HG03060 (cell line): Measurements from ENCODE around the gene HBZ.
"Not testable (repeated sequence)": the region's sequence is repeated elsewhere in the genome, so short reads cannot be mapped to it uniquely, and the experiment has no call there.

ENCODE experiments used
- ATAC-seq: cut with Tn5 transposase; IDR thresholded peaks from one replicate; pipeline ENCODE4 v1.9.1; 2021; ENCODE audit warnings: low read depth, moderate number of reproducible peaks; ENCODE audit not compliant: unreplicated experiment

HBZ gene

DNA sequence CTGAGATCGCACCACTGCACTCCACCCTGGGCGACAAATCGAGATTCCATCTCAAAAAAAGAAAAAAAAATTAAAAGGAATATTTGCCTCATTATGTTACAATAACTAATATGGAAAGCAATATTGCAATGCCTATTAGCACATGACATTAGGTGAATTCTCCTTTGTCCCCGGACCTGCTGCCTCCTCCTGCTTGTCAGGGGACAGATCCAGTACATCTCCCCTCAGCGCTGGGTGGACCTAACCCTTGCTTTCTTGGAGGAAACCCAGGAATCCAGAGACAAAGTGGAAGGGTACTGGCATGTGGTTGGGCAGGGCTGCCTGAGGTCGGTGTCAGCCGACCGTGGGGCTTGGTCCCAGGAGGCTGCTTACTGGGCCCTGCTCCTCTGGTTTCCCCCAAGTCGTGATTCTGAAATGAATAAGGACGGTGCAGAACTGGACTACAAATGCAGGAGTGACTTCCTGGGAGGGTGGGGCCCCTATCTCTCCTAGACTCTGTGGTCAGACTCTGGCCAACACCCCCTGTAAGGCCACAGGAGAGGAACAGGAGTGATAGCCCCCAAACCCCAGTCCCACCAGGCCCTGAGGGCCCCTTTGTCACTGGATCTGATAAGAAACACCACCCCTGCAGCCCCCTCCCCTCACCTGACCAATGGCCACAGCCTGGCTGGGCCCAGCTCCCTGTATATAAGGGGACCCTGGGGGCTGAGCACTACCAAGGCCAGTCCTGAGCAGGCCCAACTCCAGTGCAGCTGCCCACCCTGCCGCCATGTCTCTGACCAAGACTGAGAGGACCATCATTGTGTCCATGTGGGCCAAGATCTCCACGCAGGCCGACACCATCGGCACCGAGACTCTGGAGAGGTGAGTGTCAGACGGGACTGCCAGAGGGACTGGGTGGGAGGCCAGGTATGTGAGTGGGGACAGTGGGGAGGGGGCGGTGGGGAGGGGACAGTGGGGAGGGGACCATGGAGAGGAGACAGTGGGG is at the start of gene HBZ:
TSS of gene HBZ (plus strand) at position 504 of the 988 bp plus-strand sequence. CDS start at position 770, 266 bp downstream.
- no peak for ATAC-seq

DNA sequence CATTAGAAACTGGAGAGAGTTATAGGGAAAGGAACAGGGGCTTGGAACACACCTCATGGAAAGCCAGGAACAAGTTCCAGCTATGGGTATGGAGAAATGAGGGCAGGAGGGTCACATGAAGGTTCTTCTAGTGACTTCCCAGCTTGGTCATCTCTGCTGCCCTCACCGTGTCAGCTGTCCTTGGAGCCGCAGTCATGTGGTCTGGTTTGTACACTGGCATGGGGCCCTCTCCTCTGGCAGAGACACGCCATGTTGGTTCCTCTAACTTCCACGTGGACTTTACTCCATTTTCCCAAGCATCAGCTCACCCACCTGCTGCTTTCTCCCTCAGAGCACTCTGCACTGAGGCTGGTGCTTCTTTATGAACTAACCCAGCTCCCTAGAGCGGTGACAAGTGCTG is 48.1 kb upstream of the HBZ start:
- ATAC-seq: no peak

DNA sequence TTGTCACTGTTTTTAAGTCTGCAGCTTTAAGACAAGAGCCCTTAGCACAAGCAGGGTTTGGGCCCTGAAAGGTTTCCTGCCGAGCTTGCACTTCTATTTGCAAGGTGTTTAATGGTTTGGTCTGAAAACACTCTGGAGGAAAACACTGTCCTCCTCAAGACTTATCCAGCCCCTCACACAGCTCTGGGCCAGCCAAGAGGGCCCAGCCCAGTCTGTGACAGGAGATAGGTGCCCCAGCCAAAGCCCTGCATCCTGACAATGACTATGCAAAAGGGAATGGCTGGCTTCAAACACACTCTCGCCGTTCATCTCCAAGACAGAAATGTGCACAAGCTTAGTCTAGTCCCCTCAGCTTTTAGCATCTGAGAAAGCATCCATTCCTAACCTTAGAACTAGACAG is 47.5 kb upstream of the HBZ start:
- ATAC-seq: no peak

DNA sequence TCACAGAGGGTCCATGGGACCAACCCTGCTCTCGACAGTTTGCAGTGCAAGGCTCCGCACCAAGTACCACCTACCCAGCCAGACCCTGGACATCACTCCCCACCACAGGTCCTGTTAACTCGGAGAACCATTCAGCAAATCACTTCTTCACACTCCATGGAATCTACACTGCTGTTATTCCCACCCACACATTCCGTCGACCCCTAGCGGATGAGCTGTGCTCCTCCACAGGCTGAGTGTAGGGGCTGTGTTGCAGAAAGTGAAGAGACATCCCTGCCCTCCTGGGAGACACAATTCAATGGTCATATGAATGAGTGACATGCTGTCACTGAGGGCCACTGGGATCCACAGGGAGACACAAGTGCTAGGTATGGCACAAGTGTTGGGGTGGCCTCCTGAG is 46.9 kb upstream of the HBZ start:
- no peak for ATAC-seq

DNA sequence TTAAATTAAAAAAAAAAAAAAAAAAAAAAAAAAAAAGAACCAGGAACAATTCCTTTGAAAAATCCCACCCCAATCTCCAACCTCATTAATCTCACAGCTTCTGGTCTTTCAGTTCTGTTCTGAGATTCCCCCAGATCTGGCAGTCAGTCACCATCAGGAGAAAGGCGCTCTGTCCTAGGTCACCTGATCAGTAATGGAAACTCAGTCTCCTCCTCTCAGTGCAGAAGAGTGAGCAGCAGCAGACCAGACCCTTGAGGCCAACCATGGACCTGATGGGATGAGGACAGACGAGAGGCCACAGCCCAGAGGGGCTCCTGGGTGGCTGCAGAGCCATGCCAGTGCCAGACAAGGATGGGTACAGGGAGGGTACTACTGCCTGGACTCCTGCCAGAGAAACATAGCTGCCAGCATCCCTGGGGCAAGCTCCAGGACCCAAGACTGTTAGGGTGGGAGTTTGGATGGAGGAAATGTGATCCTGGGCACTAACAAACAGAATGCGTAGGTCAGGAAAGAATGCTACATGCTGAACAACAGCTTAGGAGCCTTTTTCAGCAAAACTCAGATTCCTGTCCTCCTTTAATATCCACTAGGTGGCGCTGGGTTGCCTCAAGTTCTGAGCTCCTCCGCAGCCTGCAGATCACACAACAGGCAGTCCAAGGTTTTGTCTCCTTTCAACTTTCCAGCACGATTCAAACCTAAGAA is 45.7 kb upstream of the HBZ start:
- no peak for ATAC-seq

DNA sequence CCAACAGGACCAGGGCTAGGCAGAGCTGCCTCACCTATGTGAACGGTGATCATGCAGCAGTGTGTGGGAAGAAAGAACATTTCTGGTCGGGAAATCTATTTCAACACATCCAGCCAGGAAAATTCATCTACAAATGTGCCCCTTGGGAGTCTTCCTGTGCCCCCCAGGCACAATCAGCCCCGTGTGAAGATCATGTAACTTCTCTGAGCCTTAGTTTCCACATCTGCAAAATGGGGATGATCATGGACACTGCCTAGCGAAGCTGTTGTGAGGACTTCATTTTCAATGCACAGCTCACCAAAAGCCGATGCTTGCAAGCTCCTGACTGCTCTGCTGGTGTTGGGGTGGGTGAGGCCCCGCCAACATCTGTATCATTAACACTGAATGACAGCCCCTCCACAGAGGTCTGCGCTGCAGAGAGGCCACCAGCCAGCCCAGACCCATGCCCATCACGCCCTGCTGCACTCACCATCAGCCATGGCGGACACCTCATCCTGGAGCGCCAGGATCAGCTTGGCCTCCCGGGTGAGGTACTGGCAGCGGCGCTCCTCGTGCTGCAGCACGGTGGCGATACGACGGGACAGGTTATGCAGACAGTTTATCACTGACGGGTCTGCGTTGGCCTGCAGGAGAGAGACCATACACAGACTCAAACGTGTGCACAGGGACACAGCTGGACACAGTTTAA is 40.1 kb upstream of the HBZ start:
- ATAC-seq: no peak

DNA sequence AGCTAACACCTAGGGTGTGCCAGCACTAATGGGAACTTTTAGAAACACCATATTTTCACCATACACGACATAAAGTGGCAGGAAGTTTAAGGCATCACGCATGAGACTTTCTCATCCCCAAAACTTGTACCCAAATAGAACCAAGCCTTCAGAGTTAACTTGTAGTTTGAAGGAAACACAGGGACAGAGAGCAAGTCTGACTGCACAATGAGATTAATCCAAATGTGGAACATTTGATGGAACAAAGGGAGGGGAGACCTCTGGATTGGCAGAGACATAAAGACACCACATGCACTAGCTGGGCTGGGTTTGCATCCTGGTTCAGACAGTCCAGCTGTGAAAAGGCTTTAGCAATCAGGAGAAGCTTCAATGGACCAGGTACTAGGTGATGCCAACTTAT is 38.1 kb upstream of the HBZ start:
- no peak for ATAC-seq

DNA sequence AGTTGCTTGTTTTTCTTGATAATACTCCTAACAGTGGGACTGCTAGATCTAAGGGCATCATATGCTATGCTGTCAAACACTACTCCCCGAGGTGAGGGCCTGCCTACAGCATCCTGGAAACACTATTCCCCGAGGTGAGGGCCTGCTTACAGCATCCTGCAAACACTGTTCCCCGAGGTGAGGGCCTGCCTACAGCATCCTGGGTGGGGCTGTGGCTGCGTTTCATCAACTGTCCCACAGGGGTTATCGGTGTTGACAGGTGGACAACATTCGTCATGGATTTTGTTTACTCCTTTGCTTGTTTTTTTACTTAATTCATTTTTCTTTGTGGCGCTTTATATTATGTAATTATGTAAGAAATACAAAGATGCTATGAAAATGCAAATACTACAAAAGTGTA is 36.4 kb upstream of the HBZ start:
- ATAC-seq: no peak

DNA sequence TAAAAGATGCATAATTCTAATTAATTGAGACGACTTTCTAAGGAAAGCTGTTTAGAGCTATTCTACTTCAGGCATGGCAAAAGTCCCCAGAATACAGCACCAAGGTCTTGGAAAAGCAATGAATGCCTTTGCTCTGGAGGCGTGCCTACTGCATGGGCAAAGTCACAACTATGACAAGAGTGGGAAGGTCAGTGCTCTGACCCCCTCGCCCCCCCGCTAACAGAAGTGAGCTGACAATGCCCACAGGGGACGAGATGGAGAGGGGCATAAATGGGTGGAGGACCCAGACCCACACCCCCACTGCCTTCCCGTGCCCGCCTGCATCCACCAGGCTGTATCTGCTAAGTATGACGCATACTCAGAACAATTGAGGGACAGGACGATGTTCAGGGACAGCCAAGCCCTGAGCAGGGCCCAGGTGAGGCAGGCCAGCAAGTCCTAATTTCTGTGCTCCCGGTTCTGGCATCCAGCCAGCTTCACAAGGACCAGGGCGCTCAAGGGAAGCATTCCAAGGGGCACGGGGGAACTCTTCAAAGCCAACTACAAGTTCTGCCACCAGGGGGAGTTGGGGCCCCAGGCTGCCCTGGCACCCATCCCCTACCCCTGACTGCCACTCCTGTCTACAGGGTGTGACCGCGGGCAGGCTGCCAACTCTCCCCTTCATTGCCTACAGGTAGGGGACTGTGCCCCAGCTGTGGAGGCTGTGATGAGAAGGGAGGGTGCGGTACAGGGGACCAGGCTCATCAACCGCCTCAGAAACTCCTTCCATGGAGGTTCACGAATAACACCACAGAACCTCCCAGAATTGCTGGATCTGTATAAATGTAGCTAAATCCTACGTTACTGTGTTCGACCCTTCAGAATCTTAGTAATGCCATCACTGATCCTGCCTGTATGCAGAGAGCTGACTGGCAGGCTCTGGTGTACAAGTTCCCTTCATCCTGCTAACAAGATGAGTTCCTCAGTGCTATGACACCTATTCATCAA is 34.8 kb upstream of the HBZ start:
- no peak for ATAC-seq

DNA sequence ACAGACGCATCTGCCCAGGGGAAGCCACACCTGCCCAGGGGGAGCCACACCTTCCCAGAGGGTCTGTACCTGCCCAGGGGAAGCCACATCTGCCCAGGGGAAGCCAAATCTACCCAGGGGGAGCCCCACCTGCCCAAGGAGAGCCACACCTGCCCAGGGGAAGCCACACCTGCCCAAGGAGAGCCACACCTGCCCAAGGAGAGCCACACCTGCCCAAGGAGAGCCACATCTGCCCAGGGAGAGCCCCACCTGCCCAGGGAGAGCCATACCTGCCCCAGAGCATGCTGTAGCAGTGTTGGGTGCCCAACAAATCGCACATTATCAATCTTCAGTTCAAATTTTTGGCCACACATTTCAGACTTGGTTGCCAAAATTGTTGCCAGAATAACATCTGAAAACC is 33.6 kb upstream of the HBZ start:
- ATAC-seq: no peak

DNA sequence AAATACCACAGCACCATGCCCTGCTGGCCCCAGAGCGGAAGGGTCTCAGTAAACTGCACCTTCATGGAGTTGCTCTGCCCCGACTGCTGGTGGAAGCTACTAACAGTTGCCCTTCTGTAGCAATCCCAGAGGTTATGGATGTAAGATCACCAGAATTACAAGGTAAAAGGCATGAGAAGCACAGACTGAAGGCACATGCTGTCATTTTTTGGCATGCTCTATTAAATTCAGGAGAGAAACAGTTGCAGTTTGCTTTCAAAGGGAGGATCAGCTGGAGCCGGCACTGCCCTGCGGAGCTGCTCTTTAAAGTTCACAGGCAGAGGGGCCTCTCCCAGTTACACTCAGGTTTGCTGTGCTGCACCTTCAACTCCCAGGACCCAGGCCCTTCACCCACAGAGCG is 33.1 kb upstream of the HBZ start:
- ATAC-seq: no peak

DNA sequence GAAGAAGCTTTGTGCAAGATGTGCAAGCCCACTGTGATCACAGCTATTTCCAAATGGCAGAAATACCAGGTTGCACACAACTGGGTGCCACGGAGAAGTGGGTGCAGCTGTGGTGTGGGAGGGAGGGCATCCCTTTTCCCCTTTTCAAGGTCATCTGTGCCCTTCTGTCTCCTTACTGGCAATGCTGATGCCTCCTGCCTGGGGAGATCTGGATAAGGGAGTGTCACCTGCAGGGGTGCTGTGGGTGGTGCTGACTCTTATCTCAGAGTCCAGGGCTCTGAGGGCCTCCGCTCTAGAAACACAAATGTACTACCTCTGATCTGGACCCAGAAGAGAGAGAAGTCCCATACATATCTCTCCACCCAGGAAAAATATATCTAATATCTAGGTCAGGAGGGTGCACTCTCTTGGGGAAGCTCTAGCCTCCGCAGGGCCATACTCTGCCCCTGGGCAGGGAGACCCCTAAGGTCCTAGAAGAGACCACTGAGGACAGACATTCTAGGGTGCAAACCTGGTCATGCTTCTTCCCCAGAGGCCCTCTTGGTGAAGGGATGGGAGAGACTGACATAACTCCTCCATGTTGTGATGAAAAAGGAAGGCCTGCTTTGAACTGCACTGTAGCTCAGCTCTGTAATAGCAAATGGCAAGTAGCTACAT is 32.5 kb upstream of the HBZ start:
- ATAC-seq: no peak

DNA sequence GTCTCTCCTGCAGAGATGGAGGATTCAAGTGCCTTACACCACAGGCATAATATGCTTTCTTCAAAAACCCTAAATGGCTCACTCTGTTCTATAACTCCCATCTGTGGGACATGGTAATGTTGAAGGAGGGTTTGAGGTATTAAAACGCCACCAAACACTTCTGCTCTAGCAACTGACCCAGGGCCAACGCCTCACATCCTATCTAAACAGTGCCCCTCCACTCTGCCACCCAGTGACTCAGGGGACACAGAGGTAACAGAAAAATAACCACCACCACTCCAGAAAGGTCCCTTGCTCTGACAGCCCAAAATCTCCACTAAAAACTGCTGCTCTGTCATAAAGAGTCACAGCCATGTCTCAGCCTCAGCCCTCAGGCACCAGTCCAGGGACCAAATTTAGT is 31.7 kb upstream of the HBZ start:
- ATAC-seq: no peak

DNA sequence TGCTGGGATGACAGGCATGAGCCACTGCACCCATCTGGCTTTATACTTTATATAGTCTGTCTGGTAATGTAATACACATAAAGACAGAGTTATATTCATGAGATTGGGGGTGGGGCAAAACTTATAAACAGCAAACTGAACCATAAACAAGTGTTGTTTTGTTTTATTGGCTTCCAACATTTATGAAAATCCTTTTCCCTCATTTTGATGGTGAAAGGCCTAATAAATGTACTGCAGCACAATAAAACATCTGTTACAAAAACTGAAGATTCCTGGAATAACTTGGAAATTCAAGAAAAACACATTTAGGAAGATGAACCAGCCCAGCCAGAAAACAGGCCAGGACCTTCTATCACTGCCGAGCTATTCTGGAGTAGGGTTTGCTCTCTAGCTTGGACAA is 30.1 kb upstream of the HBZ start:
- ATAC-seq: no peak

DNA sequence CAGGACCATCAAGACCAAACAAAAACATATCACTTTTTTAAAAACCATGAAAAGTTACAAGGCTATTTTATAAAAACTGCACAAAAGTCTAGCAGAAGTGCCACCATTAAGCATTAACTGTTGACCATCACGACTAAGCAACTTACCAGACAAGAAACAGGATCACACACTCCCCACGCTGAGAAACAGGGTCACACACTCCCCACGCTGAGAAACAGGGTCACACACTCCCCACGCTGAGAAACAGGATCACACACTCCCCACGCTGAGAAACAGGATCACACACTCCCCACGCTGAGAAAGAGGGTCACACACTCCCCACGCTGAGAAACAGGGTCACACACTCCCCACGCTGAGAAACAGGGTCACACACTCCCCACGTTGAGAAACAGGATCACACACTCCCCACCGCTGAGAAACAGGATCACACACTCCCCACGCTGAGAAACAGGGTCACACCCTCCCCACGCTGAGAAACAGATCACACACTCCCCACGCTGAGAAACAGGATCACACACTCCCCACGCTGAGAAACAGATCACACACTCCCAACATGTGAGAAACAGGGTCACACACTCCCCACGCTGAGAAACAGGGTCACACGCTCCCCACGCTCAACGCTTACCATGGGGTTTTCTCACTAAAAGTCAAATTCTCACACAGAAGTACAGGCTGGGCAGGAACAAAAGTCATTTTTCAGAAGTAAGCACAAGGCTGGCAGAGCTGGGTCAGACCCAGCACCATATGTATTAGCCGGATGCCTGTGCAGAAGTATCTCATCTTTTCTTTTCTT is 28.7 kb upstream of the HBZ start:
- ATAC-seq: not testable (repeated sequence)

DNA sequence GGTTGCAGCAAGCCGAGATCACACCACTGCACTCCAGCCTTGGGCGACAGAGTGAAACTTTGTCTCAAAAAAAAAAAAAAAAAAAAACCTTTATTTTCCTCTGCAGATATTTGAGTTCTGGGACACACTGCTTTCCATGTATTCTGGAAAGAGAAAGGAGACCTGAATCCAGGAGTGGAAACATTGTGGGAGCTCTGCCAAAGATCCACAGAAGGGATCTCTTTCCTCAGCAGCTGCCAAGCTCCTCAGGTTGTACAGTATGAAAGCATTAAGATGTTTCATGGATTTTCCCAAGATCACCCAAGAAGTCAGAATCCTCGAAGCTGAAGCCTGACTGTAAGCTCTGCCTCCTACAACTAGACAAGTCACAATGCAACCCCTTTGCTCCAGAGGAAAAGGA is 27.4 kb upstream of the HBZ start:
- ATAC-seq: no peak

DNA sequence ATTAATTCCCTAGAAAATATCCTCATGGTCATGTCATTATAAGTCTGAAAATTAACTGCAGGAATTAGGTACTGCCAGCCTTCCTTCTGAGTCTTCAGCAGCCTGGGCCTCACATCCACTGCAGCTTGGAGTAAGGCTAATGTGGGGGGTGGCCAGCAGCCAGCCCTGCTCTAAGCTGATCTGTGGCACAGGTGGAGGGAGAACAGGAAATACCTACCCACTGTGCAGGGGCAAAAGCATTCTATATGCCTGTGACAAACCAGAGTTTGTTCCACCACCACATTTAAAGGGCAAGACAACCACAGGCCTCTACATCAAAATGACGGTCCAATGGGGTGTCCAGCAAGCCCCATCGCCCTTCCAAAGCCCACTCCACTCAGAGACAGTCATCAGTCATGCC is 23.4 kb upstream of the HBZ start:
- ATAC-seq: no peak

DNA sequence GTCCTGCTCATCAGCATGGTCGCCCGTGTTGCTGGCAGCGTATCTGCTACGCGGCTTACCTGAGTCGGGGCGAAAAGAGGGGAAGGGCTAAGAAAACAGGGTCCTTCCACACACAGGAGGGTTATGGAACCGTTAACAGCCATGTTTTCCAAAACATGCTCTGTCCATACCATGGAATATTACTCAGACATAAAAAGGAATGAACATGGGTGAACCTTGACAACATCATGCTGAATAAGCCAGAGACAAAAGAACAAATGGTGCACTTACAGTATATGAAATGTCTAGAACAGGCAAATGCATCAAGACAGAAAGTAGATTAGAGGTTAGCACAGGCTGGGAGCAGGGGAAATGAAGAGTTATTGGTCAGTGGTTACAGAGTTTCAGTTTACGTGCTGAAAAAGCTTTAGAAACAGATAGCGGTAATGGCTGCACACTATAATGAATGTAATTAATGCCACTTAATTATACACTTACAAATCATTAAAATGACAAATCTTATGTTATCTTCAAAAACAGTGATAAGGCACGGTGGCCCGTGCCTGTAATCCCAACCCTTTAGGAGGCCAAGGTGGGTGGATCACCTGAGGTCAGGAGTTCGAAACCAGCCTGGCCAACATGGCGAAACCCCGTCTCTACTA is 21.8 kb upstream of the HBZ start:
- ATAC-seq: no peak
